ENCODE results near the gene OR51G2.
"Not testable (repeated sequence)": the region's sequence is repeated elsewhere in the genome, so short reads cannot be mapped to it uniquely, and the experiment has no call there.

GRCh38 chr11:4955613-4956012, 36.5 kb upstream of the OR51G2 start, which contains the start of gene OR51A2:
- TF ChIP-seq CTCF, POLR2AphosphoS5 (IDR thresholded peaks at IDR 0.05): not testable (repeated sequence)

Data from upper lobe of left lung (tissue), 4 donors.